Astrocyte of the cerebellum (primary cell): ENCODE results near the gene NES.

Experiments used
- DNase-seq: peaks from one replicate; pipeline ENCODE4 v3.0.0-alpha.2; 2011; ENCODE audit warnings: low read depth
- H3K4me3 ChIP-seq: 2 replicates; pipeline ENCODE4 v1.5.1; 2011; ENCODE audit warnings: mild to moderate bottlenecking, low read depth, low read length, moderate library complexity
- in situ Hi-C: cut with HindIII; loops from 2 replicates; pipeline ENCODE4 v1.10.0; 2017; ENCODE audit warnings: low sequenced_read_pairs
- TF ChIP-seq, protein P1 (sequence below): IDR thresholded peaks from 2 replicates; pipeline ENCODE4 v1.5.1; 2012; ENCODE audit warnings: low read length, low read depth, moderate library complexity, mild to moderate bottlenecking; ENCODE audit errors: missing control alignments

The NES gene

DNA sequence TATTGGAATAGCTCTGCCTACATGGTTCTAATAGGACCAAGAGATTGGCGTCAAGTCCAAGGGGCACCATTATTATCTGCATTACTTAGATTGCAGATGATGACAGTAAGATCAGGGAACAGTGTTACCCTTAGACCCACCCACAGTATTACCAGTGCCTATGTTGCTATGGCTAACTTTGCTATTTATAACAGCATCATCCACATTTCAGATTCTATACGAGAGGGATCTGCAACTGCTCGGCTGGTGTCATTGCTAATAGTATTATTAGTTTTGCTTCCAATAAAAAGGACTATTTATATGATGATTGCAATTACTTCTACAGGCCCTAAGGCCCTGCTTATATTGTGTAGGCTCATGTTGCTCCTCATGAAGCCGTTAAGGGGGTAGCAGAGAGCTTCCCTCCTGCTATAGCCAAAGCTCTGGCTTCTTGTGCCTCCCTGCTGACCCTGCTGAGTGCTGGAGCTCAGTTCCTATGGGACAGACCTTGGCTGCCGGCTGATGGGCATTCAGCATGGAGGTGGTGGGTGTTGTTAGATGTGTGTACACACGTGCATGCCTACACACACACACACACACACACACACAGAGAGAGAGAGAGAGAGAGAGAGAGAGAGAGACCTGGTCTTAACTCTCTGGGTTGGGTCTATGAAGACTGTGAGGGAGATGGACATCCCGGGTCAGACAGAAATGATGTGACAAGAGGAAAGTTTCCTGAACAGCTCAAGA lies 34.0 kb downstream of the NES start:
- no peak for DNase-seq
- in situ Hi-C loops = no loop called here
- TF ChIP-seq, protein P1, sequence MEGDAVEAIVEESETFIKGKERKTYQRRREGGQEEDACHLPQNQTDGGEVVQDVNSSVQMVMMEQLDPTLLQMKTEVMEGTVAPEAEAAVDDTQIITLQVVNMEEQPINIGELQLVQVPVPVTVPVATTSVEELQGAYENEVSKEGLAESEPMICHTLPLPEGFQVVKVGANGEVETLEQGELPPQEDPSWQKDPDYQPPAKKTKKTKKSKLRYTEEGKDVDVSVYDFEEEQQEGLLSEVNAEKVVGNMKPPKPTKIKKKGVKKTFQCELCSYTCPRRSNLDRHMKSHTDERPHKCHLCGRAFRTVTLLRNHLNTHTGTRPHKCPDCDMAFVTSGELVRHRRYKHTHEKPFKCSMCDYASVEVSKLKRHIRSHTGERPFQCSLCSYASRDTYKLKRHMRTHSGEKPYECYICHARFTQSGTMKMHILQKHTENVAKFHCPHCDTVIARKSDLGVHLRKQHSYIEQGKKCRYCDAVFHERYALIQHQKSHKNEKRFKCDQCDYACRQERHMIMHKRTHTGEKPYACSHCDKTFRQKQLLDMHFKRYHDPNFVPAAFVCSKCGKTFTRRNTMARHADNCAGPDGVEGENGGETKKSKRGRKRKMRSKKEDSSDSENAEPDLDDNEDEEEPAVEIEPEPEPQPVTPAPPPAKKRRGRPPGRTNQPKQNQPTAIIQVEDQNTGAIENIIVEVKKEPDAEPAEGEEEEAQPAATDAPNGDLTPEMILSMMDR = no peak
- H3K4me3 ChIP-seq = no peak overlapping the region

DNA sequence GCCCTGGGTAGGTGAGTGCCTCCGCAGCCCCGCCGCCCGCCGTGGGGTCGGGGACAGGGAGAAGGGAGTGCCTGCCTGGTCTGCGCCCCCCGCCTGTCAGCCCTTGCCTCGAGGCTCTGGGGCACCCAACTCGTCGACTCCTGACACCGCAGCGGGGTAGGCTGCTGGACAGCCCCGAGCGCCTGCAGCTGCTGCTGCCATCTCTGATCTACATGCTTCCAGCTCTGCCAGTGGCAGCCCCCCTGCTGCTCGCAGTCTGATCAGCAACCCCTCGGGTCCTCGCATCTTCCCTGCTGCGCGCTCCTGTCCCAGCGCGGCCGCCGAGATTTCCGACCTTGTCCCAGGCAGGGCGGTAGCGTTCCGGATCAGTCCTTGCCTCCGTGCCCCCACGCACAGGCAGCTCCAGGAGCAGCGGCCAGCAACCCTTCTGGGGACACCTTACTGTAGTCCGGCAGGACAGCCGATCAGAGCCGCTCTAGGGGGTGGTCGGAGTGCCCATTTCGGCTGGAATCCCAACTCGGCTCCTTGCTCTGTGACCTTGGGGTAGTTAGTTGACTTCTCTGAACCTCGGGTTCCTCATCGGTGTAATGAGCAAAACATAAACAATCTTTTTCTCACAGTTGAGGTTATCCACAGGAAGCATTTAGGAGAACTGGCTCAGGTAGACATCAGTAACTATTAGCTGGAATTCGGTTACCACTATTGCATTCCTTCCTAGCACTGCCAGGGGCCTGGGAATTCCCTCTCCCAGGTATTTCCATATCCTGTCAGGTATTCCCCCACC lies 34.8 kb downstream of the NES start:
- DNase-seq = no peak
- TF ChIP-seq, protein P1 = no peak
- peak overlapping the region; percentile 15 for H3K4me3 ChIP-seq
- in situ Hi-C loops = no loop called here

- TF ChIP-seq, protein P1 = no peak
- DNase-seq = no peak
- in situ Hi-C loops = no loop called here
- peak within 1 kb of the TSS; percentile 15 for H3K4me3 ChIP-seq
Measured at GRCh38 chr1:156641761-156642264, 35.4 kb downstream of the NES start, which contains the start of gene BCAN. Gene BCAN (plus strand): TSS chr1:156642117. CDS start chr1:156646055, 3,938 bp downstream.

DNA sequence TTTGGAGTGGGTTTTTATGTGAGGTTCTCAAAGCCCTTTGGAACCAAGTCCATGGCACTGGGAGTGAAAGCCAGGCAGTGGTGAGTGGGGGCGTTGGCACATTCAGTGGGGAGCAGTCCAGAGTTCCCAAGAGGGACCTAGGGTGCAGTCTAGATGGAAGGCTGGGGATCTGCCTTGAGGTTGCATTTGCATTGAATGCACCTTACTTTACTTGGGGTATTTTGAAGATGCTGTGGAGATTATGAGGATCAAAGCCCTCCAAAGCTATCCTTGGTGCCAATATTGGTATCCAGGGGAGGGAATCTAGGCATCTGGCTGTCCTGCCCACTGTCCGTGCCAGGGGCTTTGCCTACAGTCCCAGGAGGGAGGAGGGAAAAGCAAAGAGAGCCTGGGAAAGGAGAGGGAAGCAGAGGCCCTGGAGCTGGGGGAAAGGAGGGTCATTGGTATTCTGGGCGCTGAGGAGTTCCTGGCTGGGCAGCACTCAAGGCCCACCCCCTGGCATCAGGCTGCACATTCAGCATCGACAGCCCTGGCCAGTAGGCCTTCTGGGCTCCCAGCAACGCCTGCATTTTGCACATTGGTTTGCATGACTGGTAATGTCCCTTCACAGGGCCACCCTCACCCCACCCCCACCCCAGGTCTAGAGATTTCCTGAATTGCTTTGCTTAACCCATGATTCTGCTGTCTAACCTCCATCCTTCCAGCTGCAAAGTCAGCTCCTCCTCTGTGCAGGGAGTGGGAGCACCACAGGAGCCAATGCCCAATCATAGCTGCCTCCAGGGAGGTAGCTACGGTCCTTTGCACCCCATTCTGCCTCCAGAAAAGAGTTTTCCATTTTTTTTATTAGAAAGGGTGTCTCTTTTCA lies 36.1 kb downstream of the NES start:
- TF ChIP-seq, protein P1 = no peak
- in situ Hi-C loops = no loop called here
- DNase-seq = no peak
- no peak overlapping the region for H3K4me3 ChIP-seq

DNA sequence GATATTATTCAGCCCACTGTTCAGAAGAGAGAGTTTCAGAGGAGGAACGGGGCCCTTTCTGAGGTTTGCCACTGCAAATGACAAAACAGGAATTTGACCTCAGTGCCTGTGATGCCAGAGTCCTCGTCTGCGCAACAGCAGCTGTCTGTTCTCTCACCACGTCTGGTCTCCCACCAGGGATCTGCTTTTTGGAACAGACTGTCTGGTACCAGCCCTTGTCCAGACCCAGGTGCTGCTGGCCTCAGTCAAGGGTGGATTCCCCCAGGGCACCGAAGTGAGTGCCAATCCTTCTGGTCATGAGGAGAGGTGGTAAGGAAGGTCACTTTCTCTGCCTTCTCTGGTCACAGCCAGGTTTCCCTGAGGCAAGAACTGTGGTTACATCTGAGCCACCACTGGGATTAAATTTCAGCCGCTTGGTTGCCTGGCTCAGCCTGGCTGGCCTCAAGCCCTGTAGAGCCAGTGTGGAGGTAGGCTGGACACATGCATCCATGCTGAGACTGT lies 37.6 kb downstream of the NES start:
- H3K4me3 ChIP-seq = no peak overlapping the region
- no peak for DNase-seq
- in situ Hi-C loops = no loop called here
- TF ChIP-seq, protein P1 = no peak
